Stimulated activated CD8-positive, alpha-beta memory T cell treated with anti-CD3 and anti-CD28 coated beads, Interleukin-12 subunit alpha, Interleukin-12 subunit beta, amount 100 ng/mL, for 24 hours (primary cell): ENCODE data around the gene ICAM2.
"Not testable (repeated sequence)": the region's sequence is repeated elsewhere in the genome, so short reads cannot be mapped to it uniquely, and the experiment has no call there.

Experiments
- DNase-seq: peaks from one replicate; pipeline ENCODE4 v3.0.0-alpha.2; 2020; ENCODE audit errors: extremely low read depth

ICAM2 gene

DNA sequence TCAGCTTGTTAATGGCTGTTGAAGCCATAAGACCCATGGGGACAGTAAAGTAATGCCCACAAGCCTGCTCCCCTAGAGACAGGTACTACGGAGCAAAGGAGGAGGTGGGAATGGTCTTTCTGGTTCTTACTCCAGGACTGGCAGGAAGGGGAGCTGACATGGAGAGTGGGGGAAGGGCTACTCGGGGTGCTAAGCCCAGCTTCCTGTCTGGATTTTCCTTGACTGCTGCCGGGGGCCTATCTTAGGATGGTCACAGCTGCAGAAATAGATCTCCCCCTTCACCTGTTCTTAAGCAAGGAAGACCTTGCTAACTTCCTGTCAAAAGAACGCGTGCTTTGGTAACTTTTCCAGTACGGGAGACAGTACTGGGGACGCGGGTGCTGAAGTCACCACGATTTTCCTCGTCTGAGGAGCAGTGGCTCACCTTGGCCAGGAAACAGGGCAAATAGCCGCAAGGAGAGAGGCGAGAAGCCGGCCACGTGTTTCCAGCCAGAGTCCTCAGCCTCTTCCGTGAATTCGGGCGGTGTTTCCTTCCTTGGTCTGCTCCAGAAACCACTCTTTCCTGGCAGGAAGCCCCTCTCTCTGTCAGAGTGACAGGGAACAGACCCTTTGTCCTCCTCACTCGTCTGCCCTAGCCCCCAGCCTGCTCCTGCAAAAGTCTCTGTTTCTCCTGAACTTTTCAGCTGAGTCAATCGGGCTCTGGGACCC is 22.9 kb downstream of the ICAM2 start:
- no peak for DNase-seq

- no peak for DNase-seq
These were observed 23.8 kb downstream of the ICAM2 start for GRCh38 chr17:63996430-63997182.

- DNase-seq: no peak
These were observed 24.8 kb downstream of the ICAM2 start for GRCh38 chr17:63995626-63996025.

DNA sequence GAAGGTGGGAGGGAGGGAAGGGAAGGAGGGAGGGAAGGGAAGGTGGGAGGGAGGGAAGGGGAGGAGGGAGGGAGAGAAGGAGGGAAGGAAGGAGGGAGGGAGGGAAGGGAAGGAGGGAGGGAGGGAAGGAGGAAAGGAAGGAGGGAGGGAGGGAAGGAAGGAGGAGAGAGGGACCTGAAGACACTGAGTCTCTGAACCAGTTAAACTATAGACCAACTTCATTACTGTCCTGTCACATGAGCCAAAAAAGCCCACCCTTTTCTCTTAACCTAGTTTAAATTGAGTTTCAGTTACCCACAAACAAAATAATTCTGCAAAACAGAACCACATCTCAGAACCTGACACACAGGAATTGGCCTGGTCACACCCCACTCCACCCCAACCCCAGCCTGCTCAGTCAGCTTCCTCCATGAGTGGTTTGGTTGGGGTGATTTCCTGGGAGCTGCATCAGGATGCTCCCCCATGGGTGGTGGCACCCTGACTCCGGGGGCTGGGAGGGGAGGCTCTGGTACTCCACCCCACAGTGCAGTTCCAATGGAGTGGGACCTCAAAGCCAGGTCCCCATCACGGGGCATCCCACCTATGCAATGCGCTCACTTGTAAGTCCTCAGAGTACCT is 27.0 kb downstream of the ICAM2 start:
- DNase-seq: no peak

DNA sequence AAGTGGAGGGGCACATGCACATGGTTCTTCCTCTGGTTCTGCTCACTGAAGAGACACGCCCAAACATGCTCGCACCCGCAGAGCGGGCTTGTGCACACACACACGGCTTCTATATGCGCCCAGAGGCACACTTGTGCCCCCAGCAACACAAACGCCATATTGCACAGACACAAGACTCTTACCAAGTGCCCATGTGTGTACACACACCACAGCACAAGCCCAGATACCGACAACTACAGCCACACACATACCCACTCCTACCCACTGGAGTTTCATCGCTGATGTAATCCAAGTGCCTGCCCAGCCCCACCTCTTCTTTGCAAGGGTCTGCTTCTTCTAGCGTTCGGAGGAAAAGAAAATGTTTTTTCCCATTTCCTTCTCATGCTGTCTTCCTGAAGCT is 28.8 kb downstream of the ICAM2 start:
- DNase-seq: no peak

- DNase-seq: no peak
These were observed 30.6 kb downstream of the ICAM2 start for GRCh38 chr17:63989622-63990345.

DNA sequence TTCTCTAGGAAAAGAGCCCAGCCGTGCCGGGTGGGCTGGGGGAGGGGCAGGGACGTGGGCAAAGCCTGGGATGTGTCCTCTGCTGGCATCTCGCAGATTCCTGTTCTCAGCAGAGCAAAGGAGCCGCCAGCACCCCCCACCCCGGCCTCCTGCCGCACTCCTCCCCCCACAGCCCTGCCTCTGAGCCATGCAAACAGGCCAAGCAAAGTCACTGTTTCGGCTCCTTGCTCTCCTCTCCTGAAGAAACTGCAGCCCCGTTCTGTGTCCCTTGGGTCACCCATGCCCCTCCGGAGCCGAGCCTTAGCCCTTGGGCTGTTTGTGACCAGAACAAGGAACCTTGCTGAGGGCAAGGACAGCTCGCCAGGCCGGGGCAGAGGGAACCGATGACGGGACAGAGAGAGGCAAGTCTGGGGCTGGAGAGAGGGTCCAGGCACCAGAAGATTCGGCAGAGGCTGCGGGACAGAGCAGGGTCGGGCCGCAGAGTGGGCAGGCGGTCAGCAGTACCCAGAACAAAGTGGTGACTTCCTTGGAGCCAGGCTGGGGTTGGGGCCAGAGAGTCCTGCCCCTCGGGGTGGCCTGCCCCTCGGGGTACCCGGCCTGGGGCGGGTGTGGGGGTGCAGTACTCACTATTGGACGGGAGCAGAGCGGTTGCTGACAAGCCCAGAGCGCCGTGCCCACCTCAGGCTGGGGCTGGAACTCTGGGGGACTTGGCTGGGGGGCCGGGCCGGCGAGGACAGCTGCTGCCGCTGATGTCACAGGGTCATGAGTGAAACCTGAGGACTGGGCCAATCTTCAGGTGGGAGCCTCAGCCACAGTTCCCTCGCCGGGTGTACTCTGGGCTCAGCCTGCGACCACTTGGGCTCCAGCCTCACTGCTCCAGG is 31.5 kb downstream of the ICAM2 start:
- DNase-seq: no peak

GRCh38 chr17:63988127-63988478 is 32.3 kb downstream of the ICAM2 start:
- DNase-seq: no peak

- no peak for DNase-seq
These were observed 33.0 kb downstream of the ICAM2 start for GRCh38 chr17:63987221-63988126.

- no peak for DNase-seq
These were observed 33.6 kb downstream of the ICAM2 start for GRCh38 chr17:63986821-63987220.

- no peak for DNase-seq
These were observed 34.9 kb downstream of the ICAM2 start for GRCh38 chr17:63985387-63986140.

- no peak for DNase-seq
These were observed 35.6 kb downstream of the ICAM2 start for GRCh38 chr17:63984651-63985386.

DNA sequence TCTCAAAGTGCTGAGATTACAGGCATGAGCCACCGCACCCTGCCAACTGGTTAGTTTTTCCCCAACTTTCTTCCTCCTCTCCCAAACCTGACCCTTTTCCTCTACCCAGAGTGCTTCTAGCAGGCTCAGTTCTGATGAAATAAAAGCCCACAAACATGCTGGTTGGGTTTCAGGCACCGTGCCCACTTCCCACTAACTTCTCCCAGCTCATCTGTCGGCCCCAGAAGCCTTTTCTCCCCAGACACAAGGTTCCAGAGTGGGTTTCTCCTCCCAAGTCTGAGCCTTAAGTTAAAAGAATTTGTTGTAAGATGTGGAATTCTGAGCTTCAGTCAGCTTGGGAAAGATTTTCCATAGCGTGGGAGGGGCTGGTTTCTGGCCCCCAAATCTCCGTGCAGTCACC is 36.2 kb downstream of the ICAM2 start:
- DNase-seq: no peak

DNA sequence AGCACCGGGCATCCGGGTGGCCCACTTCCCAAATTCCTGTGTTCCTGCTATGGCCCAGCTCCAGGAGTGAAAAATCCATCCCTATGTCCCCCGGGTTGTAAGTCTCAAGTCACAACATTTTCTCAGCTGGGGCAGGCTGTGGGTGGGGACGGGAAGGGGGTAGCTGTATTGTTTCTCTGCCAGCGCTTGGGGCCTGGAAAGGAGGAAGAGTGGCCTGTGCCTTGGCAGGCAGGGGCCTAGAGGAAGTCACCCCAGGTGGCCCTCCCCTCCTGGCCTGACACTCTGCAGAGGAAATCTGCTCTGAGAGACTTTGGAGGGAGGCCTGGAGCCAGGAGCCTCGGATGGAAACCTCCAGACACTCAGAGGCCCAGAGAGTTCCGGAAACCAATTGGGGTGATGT is 37.1 kb downstream of the ICAM2 start:
- DNase-seq: no peak

DNA sequence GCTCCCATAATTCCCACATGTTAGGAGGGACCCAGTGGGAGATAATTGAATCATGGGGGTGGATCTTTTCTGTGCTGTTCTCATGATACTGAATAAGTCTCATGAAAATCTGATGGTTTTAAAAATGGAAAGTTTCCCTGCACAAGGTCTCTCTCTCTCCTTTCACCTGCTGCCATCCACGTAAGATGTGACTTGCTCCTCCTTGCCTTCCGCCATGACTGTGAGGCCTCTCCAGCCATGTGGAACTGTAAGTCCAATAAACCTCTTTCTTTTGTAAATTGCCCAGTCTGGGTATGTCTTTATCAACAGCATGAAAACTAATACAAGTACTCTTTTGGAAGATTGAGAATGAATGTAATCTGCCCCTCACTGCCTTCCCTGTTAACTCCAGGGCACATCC is 37.8 kb downstream of the ICAM2 start:
- DNase-seq: not testable (repeated sequence)

DNA sequence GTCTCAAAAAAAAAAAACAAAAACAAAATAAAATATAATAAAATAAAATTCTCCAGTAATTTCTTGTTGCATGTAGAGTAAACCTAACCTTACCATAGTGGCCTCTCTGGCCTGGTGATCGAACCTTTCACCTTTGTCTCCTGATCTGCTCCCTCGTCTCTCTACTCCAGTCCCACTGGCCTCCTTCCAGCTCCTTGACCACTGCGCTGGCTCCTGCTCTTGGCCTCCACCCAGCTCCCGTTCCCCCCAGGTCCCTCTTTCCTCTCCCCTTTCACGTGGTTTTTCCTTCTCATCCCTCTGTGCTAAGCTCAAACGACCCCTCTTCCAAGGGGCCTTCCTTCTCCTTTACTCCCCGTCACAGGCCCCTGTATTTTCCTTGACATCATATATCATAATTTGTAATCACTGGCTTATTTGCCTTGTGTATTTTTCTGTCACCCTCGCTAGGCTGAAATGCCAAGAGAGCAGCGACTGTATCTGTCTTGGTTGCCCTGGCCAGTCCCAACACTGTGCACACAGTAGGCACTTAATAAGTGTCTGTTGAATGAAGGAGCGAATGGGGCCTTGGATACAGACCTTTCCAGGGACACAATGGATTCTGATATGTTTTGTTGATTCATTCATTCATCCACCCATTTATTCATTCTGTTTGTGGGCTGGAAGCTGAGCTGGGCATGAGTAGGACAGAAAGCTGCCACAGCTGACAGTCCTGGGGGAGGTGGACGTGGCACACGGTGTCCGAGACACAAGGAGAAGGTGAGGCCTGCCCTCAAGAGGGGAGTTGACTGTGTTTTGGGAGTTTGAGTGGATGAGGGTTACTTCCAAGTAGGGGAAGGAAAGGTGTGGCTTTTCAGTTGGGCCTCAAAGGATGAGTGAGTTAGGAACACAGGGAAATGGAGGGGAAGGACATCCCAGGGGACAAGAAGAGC is 41.9 kb downstream of the ICAM2 start:
- no peak for DNase-seq

DNA sequence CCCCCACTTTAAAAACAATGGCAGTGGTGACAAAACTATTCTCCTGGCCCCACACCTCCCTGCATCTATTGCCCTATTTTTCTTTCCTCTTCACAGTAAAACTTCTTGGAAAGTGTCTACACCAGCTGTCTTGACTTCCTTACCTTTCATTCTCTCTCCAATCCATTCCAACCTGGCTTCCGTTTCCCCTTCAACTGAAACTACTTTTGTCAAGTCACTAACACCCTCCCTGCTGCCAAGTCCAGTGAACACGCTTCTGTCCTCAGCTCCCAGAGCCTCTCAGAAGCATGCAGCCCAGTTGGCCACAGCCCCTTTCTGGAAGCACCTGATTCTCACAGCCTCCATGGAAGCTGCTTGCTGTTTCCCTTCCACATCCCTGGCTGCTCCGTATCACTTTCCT is 43.7 kb downstream of the ICAM2 start:
- DNase-seq: no peak
